Heart left ventricle (tissue), 16 donors: ENCODE measurements around the gene XPNPEP1. TPM values are rescaled to one million over a fixed set of nuclear protein-coding genes. Genes with fewer than 3 reads are reported as not detected.

Source experiments
- ATAC-seq, 4 donors: fragments of 200-7000 bp; cut with Tn5 transposase; one replicate each; pipeline ENCODE4 v1.9.1; 2020 to 2022; ENCODE audit warnings: moderate library complexity in 4 of 4, mild to moderate bottlenecking in 3 of 4, moderate number of reproducible peaks in 1 of 4
- DNase-seq, 5 donors: peaks; one replicate each; pipeline ENCODE4 v3.0.0-alpha.2; 2020
- H3K27ac ChIP-seq, 12 donors: fragments of 200-600 bp; sonication (generic) in 4 of 12; one replicate each; pipeline versions ENCODE4 v1.5.0 to v1.8.0; 2016 to 2022; ENCODE audit warnings: mild to moderate bottlenecking in 2 of 12
- H3K27me3 ChIP-seq, 9 donors: fragments of 200-600 bp; sonication (generic) in 2 of 9; one replicate each; pipeline versions ENCODE4 v1.5.1 to v1.8.0; 2016 to 2022; ENCODE audit warnings: mild to moderate bottlenecking in 3 of 9
- H3K36me3 ChIP-seq, 9 donors: fragments of 200-600 bp; sonication (generic) in 2 of 9; one replicate each; pipeline versions ENCODE4 v1.5.0 to v1.8.0; 2018 to 2022; ENCODE audit warnings: mild to moderate bottlenecking in 2 of 9
- H3K4me1 ChIP-seq, 12 donors: fragments of 200-600 bp; sonication (generic) in 4 of 12; one replicate each; pipeline versions ENCODE4 v1.5.0 to v1.8.0; 2016 to 2022; ENCODE audit warnings: mild to moderate bottlenecking in 3 of 12
- H3K4me3 ChIP-seq, 12 donors: fragments of 200-600 bp; sonication (generic) in 4 of 12; one replicate each; pipeline versions ENCODE4 v1.5.0 to v1.8.0; 2017 to 2022; ENCODE audit warnings: mild to moderate bottlenecking in 9 of 12, moderate library complexity in 4 of 12
- H3K9me3 ChIP-seq, 12 donors: fragments of 200-600 bp; sonication (generic) in 4 of 12; one replicate each; pipeline versions ENCODE4 v1.5.0 to v1.8.0; 2016 to 2022; ENCODE audit warnings: mild to moderate bottlenecking in 1 of 12
- POLR2A ChIP-seq, 2 donors: fragments of 450-650 bp; IDR thresholded peaks; one replicate each; pipeline ENCODE4 v1.6.1; 2017; ENCODE audit warnings: antibody characterized with exemption in 2 of 2, mild to moderate bottlenecking in 2 of 2, moderate library complexity in 2 of 2
- WGBS, 4 donors: extraction: QIAGEN DNeasy Blood & Tissue Kit in 2 of 4; methylation state at CpG; one replicate each; pipeline versions ENCODE4 v1.1.5 to v1.1.7; 2013 to 2018; 5-methylcytosine and 5-hydroxymethylcytosine counted together
- intact Hi-C, 10 donors: fragments of 100-400 bp; cut with DNase I; formaldehyde crosslinking; loops; one replicate each; pipeline versions ENCODE4 v1.11.1 to v1.14.2; 2022
- polyA plus RNA-seq, 2 donors: library from polyadenylated mRNA; stranded (reverse); fragments of 200-250 nt; gene quantifications; one replicate each; pipeline ENCODE4 v1.2.3, GENCODE V29; 2013
- total RNA-seq, 9 donors: library from RNA; depleted of rRNA in 2 of 9; stranded (reverse); fragments of >200 nt in 2 of 9; fragmentation: NEBNext Ultra II Directional in 3 of 9; extraction: Animal tissue kit (Norgen Biotek cat#: 25700) in 3 of 9; gene quantifications; one replicate each; pipeline versions ENCODE4 v1.1.0 to v1.2.4, GENCODE V29; 2016 to 2023
- TF ChIP-seq, protein P1 (sequence below), 12 donors: fragments of 200-600 bp; sonication (generic) in 4 of 12; IDR thresholded peaks; one replicate each; pipeline versions ENCODE4 v1.5.0 to v1.8.0; 2018 to 2022; ENCODE audit warnings: antibody characterized with exemption in 12 of 12, mild to moderate bottlenecking in 5 of 12
- donor health status: ischemic (EF 13 %, LVEDD 7.1; RV severe dilation, severe dysfunction).
- donor health status: healthy with polysubstance abuse.
- donor health status: DM: no; HTN: yes; CAD: no.
- donor health status: DM: no; HTN: no; CAD: no.
- donor health status: ischemic (EF 25% LVEDD 6.9; RV normal size, moderate dysfunction).
- donor health status: ischemic (EF 25% LVEDD 5.7; RV mildly dilated, moderate dysfunction).
- donor health status: healthy.
- donor health status: DM: yes; HTN: yes; CAD: no.
- donor health status: ischemic (EF 35%, LVEDD 5.7; RV mildly dilated, moderate dysfunction).
- donor health status: nonischemic (EF 11% LVEDD 7.7; RV severe dilation, severe dysfunction).
- donor health status: DM: yes; HTN: yes; CAD: no.
- donor health status: PGD.
- donor health status: ischemic (EF 29% LVEDD 5.4; RV normal size, mild dysfunction).
- donor health status: nonischemic (EF 23%, LVEDD 6.1; RV moderate dilation, normal function).

XPNPEP1 gene
- total and polyA plus RNA-seq, 11 donors = 14.5 to 77.0 (median 46.2) TPM

DNA sequence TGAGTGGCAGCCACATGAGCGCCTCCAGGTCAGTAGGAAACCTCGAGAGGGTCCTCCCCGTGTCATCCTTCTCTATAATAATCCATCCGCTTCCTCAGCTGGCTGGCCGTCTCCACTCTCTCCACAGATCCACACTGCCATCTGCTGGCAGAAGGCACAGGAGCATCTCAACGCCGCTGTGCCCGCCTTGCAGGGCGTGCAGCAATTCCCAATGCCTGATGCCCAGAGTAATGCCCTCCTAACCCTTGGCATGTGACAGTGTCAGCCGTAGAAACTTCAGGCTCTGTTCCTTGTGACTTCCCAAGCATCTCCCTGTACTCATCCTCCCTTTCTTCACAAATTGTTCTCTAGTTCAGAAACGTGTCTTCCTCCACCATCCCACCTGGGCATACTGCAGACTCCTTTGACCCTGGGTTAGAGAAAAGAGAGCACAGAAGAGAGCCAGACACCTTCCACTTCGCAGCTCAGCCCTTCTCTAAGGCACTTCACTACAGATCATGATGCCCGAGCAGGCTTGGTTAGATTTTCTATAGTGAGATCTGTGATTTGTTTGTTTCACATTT, 70.8 kb downstream of the XPNPEP1 start:
- Histone ChIP-seq H3K4me1 (peaks cover 0 to 18% (median 6%) of the 10 kb centered on the region in 12 donors), H3K27me3 (no peaks in the 10 kb centered on the region), H3K9me3 (no peaks in the 10 kb centered on the region), H3K4me3 (no peak overlapping the region), H3K27ac (no peak overlapping the region), H3K36me3 (no peaks in the 10 kb centered on the region)
- intact Hi-C loops = loop anchor here in 1 of 10 donors (5.0 to 10.0 kb wide), 2 partner anchors 940 to 1308 kb away; no protein-coding TSS in a partner anchor
- DNase-seq = peak; percentile 71 to 85 (median 74)
- WGBS, 4 donors = 7 to 9% (median 8%) methylated on average over 12 to 13 of the region's 13 CpGs
- peak; percentile 71 to 90 (median 82) for ATAC-seq
- no peak for TF ChIP-seq POLR2A (IDR thresholded peaks at IDR 0.05)
- TF ChIP-seq, protein P1, sequence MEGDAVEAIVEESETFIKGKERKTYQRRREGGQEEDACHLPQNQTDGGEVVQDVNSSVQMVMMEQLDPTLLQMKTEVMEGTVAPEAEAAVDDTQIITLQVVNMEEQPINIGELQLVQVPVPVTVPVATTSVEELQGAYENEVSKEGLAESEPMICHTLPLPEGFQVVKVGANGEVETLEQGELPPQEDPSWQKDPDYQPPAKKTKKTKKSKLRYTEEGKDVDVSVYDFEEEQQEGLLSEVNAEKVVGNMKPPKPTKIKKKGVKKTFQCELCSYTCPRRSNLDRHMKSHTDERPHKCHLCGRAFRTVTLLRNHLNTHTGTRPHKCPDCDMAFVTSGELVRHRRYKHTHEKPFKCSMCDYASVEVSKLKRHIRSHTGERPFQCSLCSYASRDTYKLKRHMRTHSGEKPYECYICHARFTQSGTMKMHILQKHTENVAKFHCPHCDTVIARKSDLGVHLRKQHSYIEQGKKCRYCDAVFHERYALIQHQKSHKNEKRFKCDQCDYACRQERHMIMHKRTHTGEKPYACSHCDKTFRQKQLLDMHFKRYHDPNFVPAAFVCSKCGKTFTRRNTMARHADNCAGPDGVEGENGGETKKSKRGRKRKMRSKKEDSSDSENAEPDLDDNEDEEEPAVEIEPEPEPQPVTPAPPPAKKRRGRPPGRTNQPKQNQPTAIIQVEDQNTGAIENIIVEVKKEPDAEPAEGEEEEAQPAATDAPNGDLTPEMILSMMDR (IDR thresholded peaks at IDR 0.05) = peak; percentile 80 to 96 (median 92)

DNA sequence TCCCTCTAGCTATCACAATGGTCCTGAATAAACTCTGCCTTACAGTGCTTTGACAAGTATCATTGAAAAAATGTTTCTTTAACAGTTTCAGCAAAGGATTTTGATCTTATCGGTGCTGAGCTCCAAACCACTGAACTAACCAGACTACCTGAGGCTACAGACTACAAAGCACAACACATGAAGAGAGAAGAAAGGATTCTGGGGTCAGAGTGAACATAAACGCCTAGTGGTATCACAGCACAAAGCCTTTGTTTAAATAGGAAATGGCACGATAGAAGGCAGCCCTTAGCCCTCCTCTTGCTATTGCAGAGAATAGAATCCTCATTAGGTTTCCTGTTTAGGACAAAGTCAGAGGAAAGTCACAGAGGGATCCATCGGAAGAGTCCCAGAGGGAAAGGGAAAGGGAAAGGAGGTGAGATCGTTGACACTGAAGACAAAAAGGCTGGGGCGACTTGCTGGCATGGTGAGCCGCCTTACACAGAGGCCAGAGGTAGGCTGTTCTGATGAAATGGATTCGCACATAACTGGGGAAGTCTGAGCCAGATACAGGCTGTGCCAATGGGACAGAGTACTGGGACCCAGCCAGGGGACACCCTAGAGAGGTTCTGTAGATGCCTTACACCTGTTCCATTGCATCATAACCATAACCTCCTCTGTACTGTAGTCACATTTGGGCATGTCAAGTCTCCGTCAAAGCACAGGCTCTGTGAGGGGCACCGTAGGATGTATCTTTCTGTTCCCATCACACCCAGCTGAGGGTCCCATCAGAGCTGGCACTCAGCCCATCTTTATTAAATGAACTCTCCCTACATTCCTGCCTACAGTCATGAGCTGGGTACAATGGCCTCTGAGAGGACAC, 71.5 kb downstream of the XPNPEP1 start:
- Histone ChIP-seq H3K4me1 (peaks cover 0 to 18% (median 6%) of the 10 kb centered on the region in 12 donors), H3K9me3 (no peaks in the 10 kb centered on the region), H3K4me3 (no peak overlapping the region), H3K27me3 (no peaks in the 10 kb centered on the region), H3K27ac (no peak overlapping the region), H3K36me3 (no peaks in the 10 kb centered on the region)
- DNase-seq = no peak
- peak; percentile 32 to 55 (median 38) for ATAC-seq
- 41 to 50% (median 47%) methylated on average over 10 of the region's 10 CpGs for WGBS, 4 donors
- intact Hi-C loops = loop anchor here in 1 of 10 donors (5.0 to 10.0 kb wide), 2 partner anchors 940 to 1307 kb away; no protein-coding TSS in a partner anchor
- TF ChIP-seq, protein P1 (IDR thresholded peaks at IDR 0.05) = no peak
- no peak for TF ChIP-seq POLR2A (IDR thresholded peaks at IDR 0.05)

DNA sequence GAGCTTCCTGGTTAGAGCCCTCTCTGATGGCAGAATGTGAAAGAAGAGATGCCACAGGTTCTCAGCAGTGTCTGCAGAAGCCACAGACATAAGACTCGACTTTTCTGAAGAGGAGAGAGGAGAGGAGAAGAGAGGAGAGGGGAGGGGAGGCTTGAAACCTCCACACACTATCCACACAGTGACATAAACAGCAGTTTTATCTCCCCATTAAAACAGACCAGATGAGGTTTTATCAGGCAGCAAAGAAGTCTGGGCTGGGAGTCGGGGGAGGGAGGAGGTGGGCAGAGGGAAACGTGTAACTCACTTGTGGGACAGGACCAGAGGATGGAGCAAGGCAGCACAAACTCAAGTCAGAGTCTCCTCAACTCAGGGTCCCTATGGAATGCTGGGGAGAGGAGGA, 76.5 kb downstream of the XPNPEP1 start:
- ATAC-seq (no peak), DNase-seq (no peak)
- Histone ChIP-seq H3K4me3 (no peak overlapping the region), H3K27ac (no peak overlapping the region), H3K9me3 (no peaks in the 10 kb centered on the region), H3K4me1 (peaks cover 0 to 9% (median under 1%) of the 10 kb centered on the region in 12 donors), H3K36me3 (no peaks in the 10 kb centered on the region), H3K27me3 (peaks cover 0 to 15% (median 0%) of the 10 kb centered on the region in 9 donors)
- TF ChIP-seq, protein P1 (IDR thresholded peaks at IDR 0.05) = no peak
- no peak for TF ChIP-seq POLR2A (IDR thresholded peaks at IDR 0.05)
- intact Hi-C loops = no loop called here
- 23 to 42% (median 36%) methylated on average over 3 of the region's 3 CpGs for WGBS, 4 donors

DNA sequence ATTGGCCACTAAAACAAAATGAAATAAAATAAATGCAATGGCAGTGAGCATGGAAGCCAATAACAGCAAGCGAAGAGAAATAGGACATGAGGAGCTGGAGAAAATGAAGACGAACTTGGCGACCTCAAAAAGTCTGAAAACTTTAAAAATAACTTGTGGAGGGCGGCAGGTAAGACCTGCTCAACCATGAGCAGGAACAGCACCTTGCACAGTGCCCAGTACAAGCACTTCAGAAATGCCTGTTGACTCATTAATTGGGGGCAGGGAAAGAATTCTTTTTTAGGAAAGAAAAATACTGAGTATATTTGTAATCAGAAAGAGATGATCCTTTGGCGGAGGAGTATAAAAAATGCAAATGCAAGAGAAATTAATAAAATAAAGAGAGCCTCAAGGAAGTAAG, 78.0 kb downstream of the XPNPEP1 start:
- Histone ChIP-seq H3K36me3 (no peaks in the 10 kb centered on the region), H3K27me3 (peaks cover 0 to 15% (median 0%) of the 10 kb centered on the region in 9 donors), H3K4me1 (peaks cover 0 to 4% (median 0%) of the 10 kb centered on the region in 12 donors), H3K9me3 (no peaks in the 10 kb centered on the region), H3K4me3 (no peak overlapping the region), H3K27ac (no peak overlapping the region)
- ATAC-seq (no peak), DNase-seq (no peak)
- intact Hi-C loops = no loop called here
- WGBS, 4 donors = 87 to 90% (median 88%) methylated on average over 5 of the region's 5 CpGs
- TF ChIP-seq, protein P1 (IDR thresholded peaks at IDR 0.05) = no peak
- no peak for TF ChIP-seq POLR2A (IDR thresholded peaks at IDR 0.05)
